Right cardiac atrium (tissue), 5 donors: Measurements from ENCODE around the gene TRABD2B. TPM values are rescaled to one million over a fixed set of nuclear protein-coding genes. Genes with fewer than 3 reads are reported as not detected.
A peak's percentile ranks its signal among the peaks of the same experiment; 100 is the strongest.

Experiments used
- ATAC-seq, 2 donors: fragments of 200-7000 bp; cut with Tn5 transposase; one replicate each; pipeline versions ENCODE4 v1.8.0 to v1.9.1; 2020; ENCODE audit warnings: moderate library complexity in 2 of 2, mild to moderate bottlenecking in 1 of 2
- DNase-seq, 3 donors: peaks; one replicate each; pipeline ENCODE4 v3.0.0-alpha.2; 2020
- H3K27ac ChIP-seq: one replicate; pipeline ENCODE4 v1.5.1; 2013; ENCODE audit warnings: mild to moderate bottlenecking, low read length, control low read depth, moderate library complexity
- H3K27me3 ChIP-seq: one replicate; pipeline ENCODE4 v1.6.1; 2013; ENCODE audit not compliant: control insufficient read depth, insufficient read depth
- H3K4me1 ChIP-seq: one replicate; pipeline ENCODE4 v1.6.1; 2013; ENCODE audit warnings: low read length; ENCODE audit not compliant: control insufficient read depth, insufficient read depth
- H3K4me3 ChIP-seq: one replicate; pipeline ENCODE4 v1.5.1; 2013; ENCODE audit warnings: low read length, control low read depth
- H3K9me3 ChIP-seq: one replicate; pipeline ENCODE4 v1.6.1; 2013; ENCODE audit warnings: low read length; ENCODE audit not compliant: control insufficient read depth
- WGBS: extraction: QIAGEN DNeasy Blood & Tissue Kit; methylation state at CpG from one replicate; pipeline ENCODE4 v1.1.7; 2013; 5-methylcytosine and 5-hydroxymethylcytosine counted together
- intact Hi-C, 4 donors: fragments of 100-400 bp; cut with DNase I; formaldehyde crosslinking; loops; one replicate each; pipeline versions ENCODE4 v1.11.0 to v1.14.0; 2022 to 2023
- polyA plus RNA-seq: library from polyadenylated mRNA; stranded (reverse); fragments of 200-250 nt; gene quantifications from one replicate; pipeline ENCODE4 v1.2.3, GENCODE V29; 2013
- total RNA-seq, 4 donors: library from RNA; stranded (reverse); fragmentation: NEBNext Ultra II Directional; extraction: Animal tissue kit (Norgen Biotek cat#: 25700); gene quantifications; one replicate each; pipeline ENCODE4 v1.2.1, GENCODE V29; 2021
- donor health status: healthy with polysubstance abuse.
- donor health status: DM: no; HTN: yes; CAD: no.
- donor health status: DM: no; HTN: no; CAD: no.
- donor health status: DM: no; HTN: yes; CAD: no; lungs with severe emphysema.
- donor health status: DM: yes; HTN: yes; CAD: no.

Gene TRABD2B
- total and polyA plus RNA-seq, 5 donors, result 6.7 to 23.7 (median 17.8) TPM

DNA sequence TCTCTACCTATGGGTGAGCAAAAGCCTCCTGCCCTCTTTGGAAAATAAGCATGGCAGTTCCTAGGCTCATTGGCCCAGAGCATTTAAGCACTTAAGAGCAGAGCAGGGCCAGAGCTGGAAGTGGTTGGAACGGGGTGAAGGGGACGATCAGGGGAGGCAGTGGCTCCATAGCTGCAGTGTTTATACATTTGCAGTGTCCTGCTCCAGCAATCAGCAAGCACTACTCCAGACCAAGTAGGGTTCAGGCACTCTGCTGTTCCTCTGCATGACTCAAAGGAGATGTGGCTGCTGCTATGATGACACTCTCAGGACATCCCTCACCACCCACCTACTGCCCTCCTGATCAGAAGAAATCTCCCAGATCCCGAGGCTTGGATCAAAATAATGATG is 55.0 kb downstream of the TRABD2B start:
- no peak for ATAC-seq
- Histone ChIP-seq H3K9me3 (no peaks in the 10 kb centered on the region), H3K27ac (no peak overlapping the region), H3K27me3 (no peaks in the 10 kb centered on the region), H3K4me1 (peaks cover 24% of the 10 kb centered on the region), H3K4me3 (no peak overlapping the region)
- WGBS, result 68% methylated on average over 3 of the region's 3 CpGs
- DNase-seq, result no peak
- intact Hi-C loops, result no loop called here

DNA sequence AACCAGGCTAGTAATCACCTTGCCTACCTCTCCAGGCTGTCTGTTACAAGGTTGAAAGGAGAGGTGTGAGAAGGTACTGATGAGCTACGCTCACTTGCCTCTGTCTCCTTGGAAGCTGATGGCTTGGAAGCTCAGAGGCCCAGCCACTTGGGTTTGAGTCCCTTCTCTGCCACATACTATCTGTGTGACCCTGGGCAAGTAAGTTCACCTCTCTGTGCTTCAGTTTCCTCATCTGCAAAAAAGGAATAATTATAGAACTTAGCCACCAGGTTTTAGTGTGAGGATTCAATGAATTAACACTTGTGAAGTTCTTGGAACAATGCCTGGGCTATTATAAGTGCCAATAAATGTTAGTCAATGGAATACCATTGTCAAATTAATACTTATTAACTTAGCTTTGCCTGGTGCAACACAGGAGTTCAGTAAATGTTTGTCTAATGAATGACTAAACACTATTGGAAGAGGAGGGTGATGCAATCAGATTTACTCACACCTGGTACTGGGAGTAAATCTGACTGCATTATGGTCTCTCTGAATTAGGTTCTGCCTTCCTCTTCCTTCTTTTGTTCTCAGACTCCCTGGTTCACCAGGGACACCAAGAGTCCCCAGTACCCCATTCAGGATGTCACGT is 55.5 kb downstream of the TRABD2B start:
- WGBS, result 85% methylated on average over 2 of the region's 2 CpGs
- Histone ChIP-seq H3K27ac (no peak overlapping the region), H3K4me3 (no peak overlapping the region), H3K27me3 (no peaks in the 10 kb centered on the region), H3K4me1 (peaks cover 24% of the 10 kb centered on the region), H3K9me3 (no peaks in the 10 kb centered on the region)
- intact Hi-C loops, result no loop called here
- DNase-seq (no peak), ATAC-seq (no peak)

GRCh38 chr1:47940779-47941178 is 56.4 kb downstream of the TRABD2B start:
- DNase-seq (no peak), ATAC-seq (peak in 1 of 2 donors; percentile 19)
- 47% methylated on average over 5 of the region's 5 CpGs for WGBS
- Histone ChIP-seq H3K9me3 (no peaks in the 10 kb centered on the region), H3K27ac (peak overlapping the region; percentile 3), H3K4me3 (no peak overlapping the region), H3K27me3 (no peaks in the 10 kb centered on the region), H3K4me1 (peaks cover 24% of the 10 kb centered on the region)
- intact Hi-C loops, result no loop called here

- DNase-seq (no peak), ATAC-seq (peak in 1 of 2 donors; percentile 14)
- intact Hi-C loops, result no loop called here
- Histone ChIP-seq H3K4me1 (peaks cover 24% of the 10 kb centered on the region), H3K4me3 (no peak overlapping the region), H3K27me3 (no peaks in the 10 kb centered on the region), H3K27ac (peak overlapping the region; percentile 3), H3K9me3 (no peaks in the 10 kb centered on the region)
- WGBS, result 76% methylated on average over 8 of the region's 8 CpGs
Observed at GRCh38 chr1:47940326-47940725, 56.9 kb downstream of the TRABD2B start.

- intact Hi-C loops, result no loop called here
- ATAC-seq (peak in 1 of 2 donors; percentile 8), DNase-seq (no peak)
- no peaks in the 10 kb centered on the region for H3K27me3 ChIP-seq
- no peak overlapping the region for H3K4me3 ChIP-seq
- H3K9me3 ChIP-seq, result no peaks in the 10 kb centered on the region
- 7% methylated on average over 2 of the region's 2 CpGs for WGBS
- H3K27ac ChIP-seq, result no peak overlapping the region
- peaks cover 21% of the 10 kb centered on the region for H3K4me1 ChIP-seq
Observed at GRCh38 chr1:47938520-47938919, 58.7 kb downstream of the TRABD2B start.

DNA sequence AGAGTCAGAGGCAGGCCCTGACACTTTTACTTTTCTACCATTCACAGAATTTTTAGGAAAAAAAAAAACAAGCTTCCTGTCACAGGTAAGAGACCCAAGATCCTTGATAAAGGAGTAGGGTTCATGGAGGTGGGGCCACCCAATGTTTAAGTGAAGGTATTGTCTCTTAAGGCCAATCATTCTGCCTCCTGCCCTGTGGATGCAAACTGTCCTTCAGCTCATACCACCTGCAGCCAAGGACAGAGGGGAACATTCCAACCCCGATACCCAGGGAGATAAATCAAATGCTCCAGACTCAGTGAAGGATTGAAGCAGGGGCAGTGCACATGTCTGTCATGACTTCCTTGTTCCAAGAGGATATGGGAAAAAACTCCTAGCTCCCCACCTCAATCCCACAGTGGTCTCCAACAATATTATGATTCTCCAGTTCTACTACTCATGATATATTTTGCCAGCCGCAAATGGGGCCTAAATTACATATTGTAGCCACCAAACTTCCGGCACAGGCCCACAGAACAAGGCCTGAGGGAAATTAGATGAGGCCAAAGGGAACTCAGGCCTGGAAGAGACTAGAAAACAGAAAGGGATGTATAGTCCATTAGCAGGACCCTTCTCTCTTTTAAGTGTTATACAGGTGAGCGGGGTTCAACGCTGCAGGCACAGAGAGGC is 59.5 kb downstream of the TRABD2B start:
- WGBS, result 94% methylated on average over 5 of the region's 5 CpGs
- intact Hi-C loops, result no loop called here
- peaks cover 21% of the 10 kb centered on the region for H3K4me1 ChIP-seq
- no peak overlapping the region for H3K27ac ChIP-seq
- H3K9me3 ChIP-seq, result no peaks in the 10 kb centered on the region
- H3K4me3 ChIP-seq, result no peak overlapping the region
- no peak for DNase-seq
- ATAC-seq, result no peak
- H3K27me3 ChIP-seq, result no peaks in the 10 kb centered on the region

DNA sequence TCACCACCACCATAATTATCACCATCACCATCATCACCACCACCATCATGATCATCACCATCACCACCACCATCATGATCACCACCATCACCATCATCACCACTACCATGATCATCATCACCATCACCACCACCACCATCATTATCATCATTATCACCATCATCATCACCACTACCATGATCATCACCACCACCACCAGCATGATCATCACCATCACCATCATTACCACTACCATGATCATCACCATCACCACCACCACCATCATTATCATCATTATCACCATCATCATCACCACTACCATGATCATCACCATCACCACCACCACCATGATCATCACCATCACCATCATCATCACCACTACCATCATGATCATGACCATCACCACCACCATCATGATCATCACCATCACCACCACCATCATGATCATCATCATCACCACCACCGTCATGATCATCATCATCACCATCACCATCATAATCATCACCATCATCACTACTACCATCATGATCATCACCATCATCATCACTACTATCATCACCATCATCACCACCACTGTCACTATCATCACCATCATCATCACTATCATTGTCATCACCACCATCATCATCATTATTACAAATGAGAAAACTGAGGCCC is 60.2 kb downstream of the TRABD2B start:
- intact Hi-C loops, result no loop called here
- peaks cover 21% of the 10 kb centered on the region for H3K4me1 ChIP-seq
- H3K27me3 ChIP-seq, result no peaks in the 10 kb centered on the region
- H3K9me3 ChIP-seq, result no peaks in the 10 kb centered on the region
- no peak overlapping the region for H3K27ac ChIP-seq
- no peak for ATAC-seq
- DNase-seq, result no peak
- H3K4me3 ChIP-seq, result no peak overlapping the region
- 96% methylated on average over 1 of the region's 1 CpG for WGBS

- H3K27me3 ChIP-seq, result no peaks in the 10 kb centered on the region
- WGBS, result 43% methylated on average over 1 of the region's 1 CpG
- H3K9me3 ChIP-seq, result no peaks in the 10 kb centered on the region
- peaks cover 19% of the 10 kb centered on the region for H3K4me1 ChIP-seq
- ATAC-seq (no peak), DNase-seq (no peak)
- no peak overlapping the region for H3K27ac ChIP-seq
- H3K4me3 ChIP-seq, result no peak overlapping the region
- intact Hi-C loops, result no loop called here
Observed at GRCh38 chr1:47935856-47936255, 61.3 kb downstream of the TRABD2B start.

- Histone ChIP-seq H3K4me3 (no peak overlapping the region), H3K27ac (peak overlapping the region; percentile 66), H3K9me3 (no peaks in the 10 kb centered on the region), H3K27me3 (no peaks in the 10 kb centered on the region), H3K4me1 (peaks cover 19% of the 10 kb centered on the region)
- WGBS, result 36% methylated on average over 4 of the region's 4 CpGs
- no peak for DNase-seq
- peak; percentile 52 to 55 for ATAC-seq
- intact Hi-C loops, result no loop called here
Observed at GRCh38 chr1:47935163-47935562, 62.0 kb downstream of the TRABD2B start.

- Histone ChIP-seq H3K4me3 (no peak overlapping the region), H3K27me3 (no peaks in the 10 kb centered on the region), H3K9me3 (no peaks in the 10 kb centered on the region), H3K4me1 (peaks cover 17% of the 10 kb centered on the region), H3K27ac (peak overlapping the region; percentile 69)
- ATAC-seq (peak; percentile 87 to 90), DNase-seq (peak; percentile 84 to 90 (median 88))
- 36% methylated on average over 9 of the region's 9 CpGs for WGBS
- intact Hi-C loops, result no loop called here
Observed at GRCh38 chr1:47934243-47934805, 62.9 kb downstream of the TRABD2B start.

DNA sequence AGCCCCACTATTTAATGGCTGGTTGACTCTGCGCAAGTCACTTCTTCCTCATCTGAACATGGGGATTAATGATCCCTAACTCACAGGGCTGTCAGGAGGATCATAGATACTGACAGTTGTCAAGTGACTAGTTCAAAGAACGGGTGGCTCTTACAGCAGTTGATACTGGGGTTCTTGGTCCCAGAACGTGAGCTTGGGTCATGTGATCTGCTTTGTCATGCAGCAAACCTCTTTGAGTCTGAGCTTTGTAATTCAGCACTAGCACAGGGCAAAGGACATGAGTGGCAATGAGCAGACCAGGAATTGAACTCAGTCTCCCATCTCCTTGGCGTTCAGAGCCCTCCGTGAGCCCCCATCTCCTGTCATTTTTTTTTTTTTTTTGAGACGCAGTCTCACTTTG is 64.4 kb downstream of the TRABD2B start:
- intact Hi-C loops, result no loop called here
- Histone ChIP-seq H3K4me1 (peaks cover 14% of the 10 kb centered on the region), H3K4me3 (no peak overlapping the region), H3K9me3 (no peaks in the 10 kb centered on the region), H3K27me3 (no peaks in the 10 kb centered on the region), H3K27ac (no peak overlapping the region)
- DNase-seq, result no peak
- ATAC-seq, result no peak
- WGBS, result 78% methylated on average over 6 of the region's 6 CpGs
